Liver (tissue), 3 donors: ENCODE measurements around the gene FRMD4A.

Experiments
- ATF3 ChIP-seq: IDR thresholded peaks from 2 replicates; pipeline ENCODE4 v1.6.1; 2016; ENCODE audit warnings: antibody characterized with exemption
- CTCF ChIP-seq: fragments of 150-350 bp; IDR thresholded peaks from 2 replicates; pipeline ENCODE4 v1.5.1; 2017; ENCODE audit warnings: improper control_type of control experiment, low read depth, low read length; ENCODE audit not compliant: missing input control
- EGR1 ChIP-seq, 2 donors: IDR thresholded peaks; 2 replicates each; pipeline ENCODE4 v1.6.1; 2016 to 2018; ENCODE audit warnings: antibody characterized with exemption in 2 of 2, low read depth in 2 of 2
- FOXA1 ChIP-seq: IDR thresholded peaks from 2 replicates; pipeline ENCODE4 v1.6.1; 2016; ENCODE audit warnings: antibody characterized with exemption
- SP1 ChIP-seq: IDR thresholded peaks from 2 replicates; pipeline ENCODE4 v1.6.1; 2018; ENCODE audit warnings: antibody characterized with exemption, mild to moderate bottlenecking
- YY1 ChIP-seq: IDR thresholded peaks from 2 replicates; pipeline ENCODE4 v1.6.1; 2016; ENCODE audit warnings: antibody characterized with exemption, mild to moderate bottlenecking
- ZBTB33 ChIP-seq: IDR thresholded peaks from 2 replicates; pipeline ENCODE4 v1.6.1; 2016; ENCODE audit warnings: antibody characterized with exemption
- donor health status: healthy.
- donor health status: healthy.

DNA sequence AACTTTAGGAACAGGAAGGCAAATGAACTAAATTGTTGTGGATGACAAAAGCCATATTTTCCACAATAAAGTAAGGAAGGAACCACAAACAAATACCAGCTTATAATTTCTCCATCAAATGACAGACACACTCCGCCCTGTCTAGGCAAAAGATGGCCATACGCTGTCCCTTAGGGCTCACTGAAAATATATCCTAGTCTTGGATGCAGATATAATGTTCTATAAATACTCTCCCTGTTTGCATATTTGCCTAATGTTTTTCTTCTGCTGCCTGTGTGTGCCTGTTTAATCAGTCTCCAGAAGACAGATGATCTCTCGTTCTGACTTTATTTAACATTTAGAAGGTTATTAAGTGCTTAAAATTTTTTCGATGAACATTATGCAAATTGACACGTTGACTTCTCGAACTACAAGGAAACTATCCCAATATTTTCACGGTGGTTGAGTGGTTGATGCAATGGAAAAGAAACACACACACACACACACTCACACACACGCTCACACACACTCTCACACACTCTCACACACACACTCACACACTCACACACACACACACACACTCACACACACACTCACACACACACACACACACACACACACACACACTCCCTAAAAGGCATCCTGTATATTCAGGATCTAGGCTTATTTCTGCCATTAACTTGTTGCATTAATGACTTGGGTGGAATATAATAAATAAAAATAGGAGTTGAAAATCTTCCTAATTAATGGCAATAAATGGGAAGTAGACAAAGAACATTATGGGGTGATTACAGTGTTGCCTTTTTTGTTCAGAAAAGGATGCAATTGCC, 446.9 kb downstream of the FRMD4A start:
- TF ChIP-seq ATF3: no peak
- TF ChIP-seq CTCF: no peak
- TF ChIP-seq FOXA1: no peak
- no peak for TF ChIP-seq ZBTB33
- TF ChIP-seq EGR1 (IDR thresholded peaks at IDR 0.05; ENCODE audit: low read depth in 2 of 2): no peak
- TF ChIP-seq YY1: no peak
- TF ChIP-seq SP1: no peak
